GM12892 (cell line): Measurements from ENCODE around the gene WIPI1.

Source experiments
- POLR2A ChIP-seq: IDR thresholded peaks from 2 replicates; pipeline ENCODE4 v1.6.1; 2011; ENCODE audit warnings: low read depth, low read length, control low read depth
- TAF1 ChIP-seq: IDR thresholded peaks from 2 replicates; pipeline ENCODE4 v1.6.1; 2011; ENCODE audit warnings: low read depth, mild to moderate bottlenecking, control low read depth, low read length, borderline replicate concordance

DNA sequence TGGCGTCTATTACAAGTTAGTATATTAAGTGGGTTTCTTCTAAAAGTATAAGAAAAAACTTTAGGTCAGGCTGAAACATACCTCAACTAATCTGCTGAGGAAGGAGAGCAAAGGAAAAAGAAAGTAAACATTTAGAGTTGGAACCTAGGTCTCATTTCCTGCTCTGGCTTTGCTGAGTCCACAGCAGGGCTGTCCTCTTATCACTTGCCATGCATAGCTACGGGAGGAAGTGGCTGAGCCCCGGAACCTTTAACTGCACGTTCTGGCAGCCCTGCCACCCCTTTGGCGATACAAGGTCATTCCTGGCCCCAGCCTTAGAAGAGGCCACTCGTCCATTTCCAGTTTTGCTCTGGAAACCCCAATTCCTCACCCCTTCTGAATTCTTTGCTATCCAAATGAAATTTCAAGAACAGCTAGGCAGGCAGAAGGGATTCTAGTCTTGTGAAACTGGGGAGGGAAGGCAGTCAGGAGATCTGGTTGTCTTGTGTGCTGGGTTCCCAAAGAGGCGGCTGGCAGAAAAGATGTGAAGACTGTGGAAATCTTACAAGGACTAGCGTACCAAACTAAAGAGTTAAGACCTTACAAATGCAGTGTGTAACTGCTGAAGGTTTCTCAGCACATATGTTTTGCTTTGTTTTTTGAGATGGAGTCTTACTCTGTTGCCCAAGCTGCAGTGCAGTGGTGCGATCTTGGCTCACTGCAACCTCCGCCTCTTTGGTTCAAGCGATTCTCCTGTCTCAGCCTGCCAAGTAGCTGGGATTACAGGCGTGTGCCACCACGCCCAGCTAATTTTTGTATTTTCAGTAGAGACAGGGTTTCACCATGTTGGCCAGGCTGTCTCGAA is 19.1 kb downstream of the WIPI1 start:
- 0 out of 2 replicates have a peak, but pooled peaks have one; percentile 44 for TF ChIP-seq TAF1
- TF ChIP-seq POLR2A, result peak; percentile 50; the same call in 1 of the 2 replicates
